H1 (cell line): ENCODE results near the gene LSR. TPM values are rescaled to one million over a fixed set of nuclear protein-coding genes. Genes with fewer than 3 reads are reported as not detected.

ENCODE experiments used
- CTCF ChIA-PET: fragments of 300-600 bp; sonication (Branson Sonifier 250); formaldehyde crosslinking; loops from one replicate; lab custom pipeline; 2021; ENCODE audit not compliant: partially characterized antibody; lab: Charles Lee
- POLR2A ChIA-PET: fragments of 300-600 bp; sonication (Branson Sonifier 250); formaldehyde crosslinking; loops from one replicate; lab custom pipeline; 2021; ENCODE audit warnings: inconsistent platforms; ENCODE audit not compliant: partially characterized antibody; lab: Charles Lee
- DNase-seq, 2 experiments: peaks; one replicate each; pipeline versions ENCODE4 v3.0.0 to v3.0.0-alpha.2; 2010 to 2022; ENCODE audit warnings: low spot score in 2 of 2, low read depth in 1 of 2, mixed read lengths in 1 of 2
- FAIRE-seq: peaks from 2 replicates; lab custom pipeline; 2011; peaks lifted over from hg19 to GRCh38; lab: Jason Lieb, UNC
- H2AFZ ChIP-seq: 2 replicates; pipeline ENCODE4 v1.8.1; 2012; ENCODE audit warnings: low read length, inconsistent platforms
- H2AK5ac ChIP-seq: 2 replicates; pipeline ENCODE4 v1.6.1; 2013; ENCODE audit warnings: low read depth, low read length
- H2BK120ac ChIP-seq: replicated peaks from 2 replicates; pipeline ENCODE3; 2013; ENCODE audit warnings: low read depth, low read length, inconsistent platforms
- H2BK12ac ChIP-seq: 2 replicates; pipeline ENCODE4 v1.6.1; 2013; ENCODE audit warnings: low read depth, low read length
- H2BK15ac ChIP-seq: 2 replicates; pipeline ENCODE4 v1.6.1; 2013; ENCODE audit warnings: low read length
- H2BK20ac ChIP-seq: 2 replicates; pipeline ENCODE4 v1.6.1; 2013; ENCODE audit warnings: low read length
- H2BK5ac ChIP-seq: 2 replicates; pipeline ENCODE4 v1.6.1; 2013; ENCODE audit warnings: low read depth, low read length
- H3K14ac ChIP-seq: 2 replicates; pipeline ENCODE4 v1.6.1; 2013; ENCODE audit warnings: inconsistent platforms; ENCODE audit not compliant: insufficient read length
- H3K18ac ChIP-seq: 2 replicates; pipeline ENCODE4 v1.6.1; 2013; ENCODE audit warnings: low read length; ENCODE audit errors: extremely low read depth
- H3K23ac ChIP-seq: 2 replicates; pipeline ENCODE4 v1.6.1; 2013; ENCODE audit warnings: inconsistent platforms; ENCODE audit not compliant: insufficient read length
- H3K23me2 ChIP-seq: 2 replicates; pipeline ENCODE4 v1.6.1; 2013; ENCODE audit warnings: low read depth, low read length
- H3K27ac ChIP-seq: 2 replicates; pipeline ENCODE4 v1.6.1; 2011; ENCODE audit warnings: low read depth, low read length, inconsistent platforms
- H3K27me3 ChIP-seq, 4 experiments: replicated peaks in 1 of 4; 1 replicate in 1 of 4; 2 replicates in 3 of 4; pipeline versions ENCODE4 v1.6.1 to v1.8.1; 2011 to 2013; ENCODE audit warnings: low read length in 3 of 4, mild to moderate bottlenecking in 3 of 4, inconsistent platforms in 2 of 4, mixed read lengths in 2 of 4, moderate library complexity in 1 of 4; ENCODE audit not compliant: control insufficient read depth in 3 of 4, insufficient read depth in 3 of 4; ENCODE audit errors: extremely low read depth in 1 of 4
- H3K36me3 ChIP-seq, 4 experiments: 2 replicates each; pipeline versions ENCODE4 v1.6.1 to v1.8.1; 2011 to 2013; ENCODE audit warnings: mild to moderate bottlenecking in 4 of 4, low read length in 3 of 4, moderate library complexity in 2 of 4, control low read depth in 1 of 4, inconsistent platforms in 1 of 4; ENCODE audit not compliant: insufficient read depth in 4 of 4, control insufficient read depth in 2 of 4
- H3K4ac ChIP-seq: replicated peaks from 2 replicates; pipeline ENCODE3; 2013; ENCODE audit warnings: low read length, low read depth, mixed read lengths, inconsistent platforms; ENCODE audit not compliant: insufficient read length
- H3K4me1 ChIP-seq, 4 experiments: replicated peaks in 1 of 4; 1 replicate in 1 of 4; 2 replicates in 3 of 4; pipeline versions ENCODE4 v1.6.1 to v1.8.1; 2011 to 2013; ENCODE audit warnings: low read length in 3 of 4, inconsistent platforms in 2 of 4, mixed read lengths in 1 of 4; ENCODE audit not compliant: insufficient read depth in 4 of 4, control insufficient read depth in 3 of 4
- H3K4me2 ChIP-seq, 2 experiments: 2 replicates each; pipeline versions ENCODE4 v1.6.1 to v1.8.1; 2011 to 2013; ENCODE audit warnings: low read depth in 2 of 2, low read length in 2 of 2, control low read depth in 1 of 2, inconsistent platforms in 1 of 2, mild to moderate bottlenecking in 1 of 2; ENCODE audit not compliant: insufficient read depth in 1 of 2
- H3K4me3 ChIP-seq, 4 experiments: fragments of 200-600, 300-600 bp in 1 of 4; sonication (generic), shearing (Covaris generic), sonication (Bioruptor Twin) in 1 of 4; 2 replicates each; pipeline versions ENCODE4 v1.5.1 to v1.8.1; 2011 to 2016; ENCODE audit warnings: low read length in 4 of 4, low read depth in 3 of 4, control low read depth in 2 of 4, inconsistent platforms in 2 of 4, mild to moderate bottlenecking in 2 of 4, mixed read lengths in 1 of 4, moderate library complexity in 1 of 4; ENCODE audit not compliant: insufficient read depth in 2 of 4; ENCODE audit errors: extremely low read depth in 1 of 4
- H3K56ac ChIP-seq: replicated peaks from 2 replicates; pipeline ENCODE3; 2013; ENCODE audit warnings: low read depth, mild to moderate bottlenecking, mixed read lengths, low read length, inconsistent platforms; ENCODE audit not compliant: insufficient read length
- H3K79me1 ChIP-seq: 2 replicates; pipeline ENCODE4 v1.6.1; 2013; ENCODE audit warnings: low read depth, low read length, control low read depth
- H3K79me2 ChIP-seq, 2 experiments: 2 replicates each; pipeline versions ENCODE4 v1.6.1 to v1.8.1; 2012 to 2013; ENCODE audit warnings: low read length in 2 of 2, mild to moderate bottlenecking in 2 of 2, inconsistent platforms in 1 of 2; ENCODE audit not compliant: insufficient read depth in 2 of 2, control insufficient read depth in 1 of 2
- H3K9ac ChIP-seq, 4 experiments: replicated peaks in 1 of 4; 1 replicate in 1 of 4; 2 replicates in 3 of 4; pipeline versions ENCODE4 v1.6.1 to v1.8.1; 2011 to 2013; ENCODE audit warnings: low read depth in 3 of 4, low read length in 3 of 4, control low read depth in 2 of 4, mild to moderate bottlenecking in 2 of 4, moderate library complexity in 2 of 4, inconsistent platforms in 1 of 4; ENCODE audit errors: extremely low read depth in 1 of 4
- H3K9me3 ChIP-seq, 2 experiments: 2 replicates each; pipeline versions ENCODE4 v1.6.1 to v1.8.1; 2012 to 2013; ENCODE audit warnings: mild to moderate bottlenecking in 2 of 2, moderate library complexity in 2 of 2, control low read depth in 1 of 2, inconsistent platforms in 1 of 2, low read depth in 1 of 2, low read length in 1 of 2, mixed read lengths in 1 of 2; ENCODE audit not compliant: insufficient read depth in 2 of 2
- H4K20me1 ChIP-seq, 2 experiments: replicated peaks in 1 of 2; 2 replicates each; pipeline versions ENCODE3 to v1.8.1; 2011 to 2013; ENCODE audit warnings: inconsistent platforms in 2 of 2, low read length in 2 of 2, mild to moderate bottlenecking in 1 of 2; ENCODE audit not compliant: insufficient read depth in 2 of 2, control insufficient read depth in 1 of 2
- H4K5ac ChIP-seq: 2 replicates; pipeline ENCODE4 v1.6.1; 2013; ENCODE audit warnings: low read length, low read depth, mixed read lengths, inconsistent platforms; ENCODE audit not compliant: insufficient read length
- H4K8ac ChIP-seq: 2 replicates; pipeline ENCODE4 v1.8.0; 2013; ENCODE audit warnings: mild to moderate bottlenecking, moderate library complexity, low read length, inconsistent platforms; ENCODE audit not compliant: insufficient read depth; ENCODE audit errors: extremely low read depth
- H4K91ac ChIP-seq: replicated peaks from 2 replicates; pipeline ENCODE3; 2013; ENCODE audit warnings: low read length, mixed read lengths, inconsistent platforms; ENCODE audit not compliant: insufficient read length
- ASH2L ChIP-seq: fragments of 200-600, 300-600 bp; sonication (generic); IDR thresholded peaks from one replicate; pipeline ENCODE4 v1.7.1; 2017; ENCODE audit warnings: low read length
- BCL11A ChIP-seq, 2 experiments: IDR thresholded peaks; one replicate each; pipeline ENCODE4 v1.6.1; 2011; ENCODE audit warnings: low read depth in 2 of 2, low read length in 2 of 2, mild to moderate bottlenecking in 2 of 2
- CEBPB ChIP-seq: IDR thresholded peaks from 2 replicates; pipeline ENCODE4 v1.6.1; 2012; ENCODE audit warnings: low read depth, low read length
- CHD2 ChIP-seq: IDR thresholded peaks from 2 replicates; pipeline ENCODE4 v1.6.1; 2012; ENCODE audit warnings: low read length, improper control_type of control experiment
- EGR1 ChIP-seq: IDR thresholded peaks from 2 replicates; pipeline ENCODE4 v1.6.1; 2011; ENCODE audit warnings: low read depth, low read length, borderline replicate concordance
- EZH2 ChIP-seq: fragments of 200-600 bp; sonication (generic); IDR thresholded peaks from 2 replicates; pipeline ENCODE4 v1.7.1; 2012; ENCODE audit warnings: low read depth, mild to moderate bottlenecking, moderate library complexity, low read length, inconsistent platforms; ENCODE audit not compliant: severe bottlenecking
- GTF2F1 ChIP-seq: IDR thresholded peaks from 2 replicates; pipeline ENCODE4 v1.6.1; 2012; ENCODE audit warnings: low read depth, low read length, improper control_type of control experiment, borderline replicate concordance
- JUN ChIP-seq: IDR thresholded peaks from 2 replicates; pipeline ENCODE4 v1.6.1; 2011; ENCODE audit warnings: low read depth, mild to moderate bottlenecking, improper control_type of control experiment, low read length
- KDM5A ChIP-seq: fragments of 200-600 bp; IDR thresholded peaks from 2 replicates; pipeline ENCODE4 v1.7.1; 2012; ENCODE audit warnings: mild to moderate bottlenecking, low read length, inconsistent platforms, mixed read lengths
- NANOG ChIP-seq: IDR thresholded peaks from 2 replicates; pipeline ENCODE4 v1.6.1; 2011; ENCODE audit warnings: low read length, low read depth, mild to moderate bottlenecking, inconsistent platforms; ENCODE audit not compliant: insufficient read depth, poor library complexity, severe bottlenecking
- RNF2 ChIP-seq: fragments of 200-900, 300-1000 bp; sonication (generic); IDR thresholded peaks from 2 replicates; pipeline ENCODE4 v1.7.1; 2016; ENCODE audit warnings: borderline replicate concordance, low read depth, mild to moderate bottlenecking, antibody characterized with exemption, low read length; ENCODE audit not compliant: poor library complexity, severe bottlenecking; ENCODE audit errors: missing control alignments
- SP4 ChIP-seq: IDR thresholded peaks from 2 replicates; pipeline ENCODE4 v1.6.1; 2012; ENCODE audit warnings: low read length, inconsistent platforms
- TEAD4 ChIP-seq: IDR thresholded peaks from 2 replicates; pipeline ENCODE4 v1.6.1; 2012; ENCODE audit warnings: low read depth, low read length, inconsistent platforms, mixed read lengths
- YY1 ChIP-seq: IDR thresholded peaks from 2 replicates; pipeline ENCODE4 v1.6.1; 2011; ENCODE audit warnings: low read depth, mild to moderate bottlenecking, low read length
- ZNF274 ChIP-seq: IDR thresholded peaks from 2 replicates; pipeline ENCODE4 v1.7.0; 2012; ENCODE audit warnings: low read length, borderline replicate concordance; ENCODE audit errors: extremely low read depth
- WGBS, 2 experiments: shearing (Covaris generic) in 1 of 2; methylation state at CpG; one replicate each; pipeline versions ENCODE4 v1.1.6 to v1.1.7; 2013 to 2015; ENCODE audit warnings: low lambda C conversion rate in 2 of 2, mixed read lengths in 2 of 2, inconsistent platforms in 1 of 2, low coverage in 1 of 2, missing lambda C conversion rate in 1 of 2; ENCODE audit not compliant: insufficient replicate concordance in 2 of 2, insufficient coverage in 1 of 2, insufficient read length in 1 of 2; ENCODE audit errors: extremely low coverage in 1 of 2, missing lambda C conversion rate in 1 of 2; 5-methylcytosine and 5-hydroxymethylcytosine counted together
- polyA plus RNA-seq, 7 experiments: library from polyadenylated mRNA; depleted of rRNA in 3 of 7; stranded (reverse) in 5 of 7; unstranded in 2 of 7; fragments of >200 nt in 5 of 7; fragments of 200-250 nt in 2 of 7; gene quantifications; 1 replicate in 5 of 7; 2 replicates in 1 of 7; 4 replicates in 1 of 7; pipeline versions ENCODE4 v1.2.1 to v1.2.3, GENCODE V29; 2011 to 2013; ENCODE audit warnings: missing spikeins in 2 of 7, mixed read lengths in 2 of 7
- total RNA-seq: library from RNA; stranded (reverse); fragmentation: NEBNext Ultra II Directional; extraction: Animal tissue kit (Norgen Biotek cat#: 25700); gene quantifications from 2 replicates; pipeline ENCODE4 v1.2.1, GENCODE V29; 2021

Gene LSR
- total and polyA plus RNA-seq, 2 of the 8 experiments (the other 6 are each of a cell fraction or from before 2014, with no cell fraction given): 159 to 186 TPM

DNA sequence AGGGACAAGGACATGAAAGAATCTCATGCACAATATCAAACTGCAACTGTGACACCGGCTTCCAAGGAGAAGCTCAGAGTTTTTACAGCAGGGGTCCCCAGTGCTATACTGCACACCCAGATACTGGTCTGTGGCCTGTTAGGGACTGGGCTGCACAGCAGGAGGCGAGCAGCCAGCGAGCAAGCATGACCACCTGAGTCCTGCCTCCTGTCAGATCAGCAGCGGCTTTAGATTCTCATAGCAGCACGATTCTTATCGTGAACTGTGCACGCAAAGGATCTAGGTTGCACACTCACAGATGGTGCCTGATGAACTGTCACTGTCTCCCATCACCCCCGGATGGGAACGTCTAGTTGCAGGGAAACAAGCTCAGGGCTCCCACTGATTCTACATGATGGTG, 67.1 kb downstream of the LSR start:
- H3K9ac ChIP-seq: no peak overlapping the region
- no peak overlapping the region for H4K91ac ChIP-seq
- no peak for FAIRE-seq
- no peaks in the 10 kb centered on the region for H3K27me3 ChIP-seq
- no peaks in the 10 kb centered on the region for H3K36me3 ChIP-seq
- H3K27ac ChIP-seq: no peak overlapping the region
- H3K18ac ChIP-seq: no peak overlapping the region
- H3K14ac ChIP-seq: no peak overlapping the region
- H2BK15ac ChIP-seq: no peak overlapping the region
- H3K4me1 ChIP-seq: no peaks in the 10 kb centered on the region
- 87% methylated on average over 9 of the region's 9 CpGs; no CpG with 5 or more reads in 1 of the 2 experiments for WGBS, 2 experiments
- no peak overlapping the region for H3K56ac ChIP-seq
- no peak overlapping the region for H4K5ac ChIP-seq
- no peak overlapping the region for H2AK5ac ChIP-seq
- no peak overlapping the region for H4K8ac ChIP-seq
- CTCF ChIA-PET: interaction anchor here (0.6 to 1.9 kb wide), 9 partner anchors 9 to 201 kb away, joined by 3 to 8 read pairs (median 3); partner anchors contain the start of gene FXYD3
- DNase-seq: no peak
- H2BK120ac ChIP-seq: no peak overlapping the region
- H3K79me1 ChIP-seq: no peaks in the 10 kb centered on the region
- no peak overlapping the region for H2BK5ac ChIP-seq
- no peaks in the 10 kb centered on the region for H4K20me1 ChIP-seq
- no peak overlapping the region for H2BK20ac ChIP-seq
- no peaks in the 10 kb centered on the region for H3K79me2 ChIP-seq
- H3K23me2 ChIP-seq: no peaks in the 10 kb centered on the region
- H3K9me3 ChIP-seq: no peaks in the 10 kb centered on the region
- H3K4me2 ChIP-seq: no peak overlapping the region
- no peak overlapping the region for H2AFZ ChIP-seq
- POLR2A ChIA-PET: interaction anchor here (0.7 kb wide), 1 partner anchor 9 kb away, joined by 3 read pairs; no protein-coding TSS in a partner anchor
- H2BK12ac ChIP-seq: no peak overlapping the region
- no peak overlapping the region for H3K4ac ChIP-seq
- no peak overlapping the region for H3K4me3 ChIP-seq
- H3K23ac ChIP-seq: no peak overlapping the region
- TF ChIP-seq GTF2F1 (no peak), YY1 (no peak), CEBPB (no peak), RNF2 (no peak), KDM5A (no peak), SP4 (no peak), ZNF274 (no peak), EGR1 (no peak), TEAD4 (no peak), BCL11A (IDR thresholded peaks at IDR 0.05; ENCODE audit: low read depth in 2 of 2, low read length in 2 of 2) (no peak), ASH2L (no peak), CHD2 (no peak), EZH2 (no peak), JUN (no peak), NANOG (no peak)
